ENCODE measurements around the gene IL10RA.
"Not testable (repeated sequence)": the region's sequence is repeated elsewhere in the genome, so short reads cannot be mapped to it uniquely, and the experiment has no call there.

IL10RA gene

DNA sequence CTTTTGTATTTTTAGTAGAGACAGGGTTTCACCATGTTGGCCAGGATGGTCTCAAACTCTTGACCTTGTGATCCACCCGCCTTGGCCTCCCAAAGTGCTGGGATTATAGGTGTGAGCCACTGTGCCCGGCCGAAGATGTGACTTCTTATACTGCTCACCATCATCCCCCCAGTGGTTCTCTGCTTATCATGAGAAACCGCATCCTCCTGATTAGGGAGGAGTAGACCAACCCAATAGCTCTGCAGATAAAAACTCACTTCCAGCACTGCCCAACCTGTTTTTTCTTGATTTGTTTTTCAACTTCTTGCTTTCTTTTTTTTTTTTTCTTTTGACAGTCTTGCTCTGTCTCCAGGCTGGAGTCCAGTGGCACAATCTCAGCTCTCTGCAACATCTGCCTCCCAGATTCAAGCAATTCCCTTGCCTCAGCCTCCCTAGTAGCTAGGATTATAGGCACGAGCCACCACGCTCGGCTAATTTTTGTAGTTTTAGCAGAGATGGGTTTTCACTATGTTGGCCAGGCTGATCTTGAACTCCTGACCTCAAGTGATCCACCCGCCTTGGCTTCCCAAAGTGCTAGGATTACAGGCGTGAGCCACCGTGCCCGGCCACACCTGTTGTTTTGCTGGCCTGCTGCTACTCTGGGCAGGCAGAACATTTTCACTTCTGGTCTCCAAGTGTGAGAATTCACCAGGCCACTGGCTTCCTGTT lies 21.5 kb downstream of the IL10RA start:
- DNase-seq (ENCODE audit: low spot score), result not testable (repeated sequence)

DNA sequence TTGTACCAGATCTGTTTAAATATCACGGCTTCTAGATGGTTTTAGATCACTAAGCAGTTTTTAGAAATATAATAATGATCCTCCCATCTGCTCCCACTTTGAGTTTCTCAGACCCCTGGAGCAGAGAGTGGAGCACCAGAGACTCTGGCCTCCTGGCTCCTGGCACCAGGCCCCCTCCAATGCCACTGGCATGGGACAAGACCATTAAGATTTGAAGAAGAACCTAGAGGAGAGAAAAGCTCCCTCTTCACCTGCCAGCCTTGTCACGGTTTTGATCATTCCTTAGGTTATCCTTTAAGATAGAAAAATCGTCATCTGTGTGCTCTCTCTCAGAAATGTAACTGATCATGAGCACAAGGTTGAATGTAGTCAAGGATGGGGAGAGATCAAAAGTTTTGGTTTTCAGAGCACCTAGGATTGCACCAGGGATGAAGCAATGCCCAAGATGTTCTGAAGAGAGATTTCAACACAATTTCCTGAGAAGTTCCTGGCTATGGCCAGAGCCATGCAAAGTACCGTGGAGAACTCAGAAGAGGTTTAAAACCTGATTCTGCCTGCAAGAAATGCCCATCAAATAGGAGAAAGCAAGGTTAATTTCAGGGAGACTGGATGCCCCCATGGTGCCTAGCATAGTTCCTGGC lies 22.2 kb downstream of the IL10RA start:
- no peak for DNase-seq (ENCODE audit: low spot score)

DNA sequence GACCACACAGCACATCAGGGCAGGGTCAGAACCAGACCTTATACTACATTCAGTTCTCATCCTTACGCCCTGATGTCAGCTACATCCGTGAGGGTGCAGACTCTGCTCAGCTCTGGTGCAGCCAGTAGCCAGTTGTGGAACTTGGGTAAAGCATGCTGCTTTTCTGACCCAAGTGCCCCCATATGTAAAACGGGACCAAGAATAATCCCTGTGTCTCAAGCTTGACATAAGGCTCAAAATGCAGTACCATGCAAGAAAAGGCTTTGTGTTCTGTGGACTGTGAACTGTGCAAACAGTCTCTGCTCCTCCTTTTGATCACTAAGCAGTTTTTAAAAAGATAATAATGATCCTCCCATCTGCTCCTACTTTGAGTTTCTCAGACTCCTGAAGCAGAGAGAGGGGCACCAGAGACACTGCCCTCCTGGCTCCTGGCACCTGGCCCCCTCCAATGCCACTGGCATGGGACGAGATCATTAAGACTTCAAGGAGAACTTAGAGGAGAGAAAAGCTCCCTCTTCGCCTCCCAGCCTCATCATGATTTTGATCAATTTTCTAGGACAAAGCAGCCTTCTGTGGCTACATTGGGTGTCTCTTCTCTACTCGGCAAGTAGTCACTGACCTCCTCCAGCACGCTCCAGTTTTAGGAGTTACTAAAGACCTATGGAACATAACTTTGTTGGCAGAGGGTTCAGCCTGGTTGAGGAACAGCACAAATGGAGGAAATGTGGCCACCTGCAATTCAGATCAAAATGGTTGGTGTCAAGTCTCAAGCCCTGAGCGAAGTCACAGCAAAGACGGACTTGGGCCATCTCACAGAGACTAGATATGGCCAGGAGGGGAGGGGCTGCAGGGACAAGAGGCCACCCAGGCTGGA lies 23.9 kb downstream of the IL10RA start:
- DNase-seq (ENCODE audit: low spot score), result no peak

DNA sequence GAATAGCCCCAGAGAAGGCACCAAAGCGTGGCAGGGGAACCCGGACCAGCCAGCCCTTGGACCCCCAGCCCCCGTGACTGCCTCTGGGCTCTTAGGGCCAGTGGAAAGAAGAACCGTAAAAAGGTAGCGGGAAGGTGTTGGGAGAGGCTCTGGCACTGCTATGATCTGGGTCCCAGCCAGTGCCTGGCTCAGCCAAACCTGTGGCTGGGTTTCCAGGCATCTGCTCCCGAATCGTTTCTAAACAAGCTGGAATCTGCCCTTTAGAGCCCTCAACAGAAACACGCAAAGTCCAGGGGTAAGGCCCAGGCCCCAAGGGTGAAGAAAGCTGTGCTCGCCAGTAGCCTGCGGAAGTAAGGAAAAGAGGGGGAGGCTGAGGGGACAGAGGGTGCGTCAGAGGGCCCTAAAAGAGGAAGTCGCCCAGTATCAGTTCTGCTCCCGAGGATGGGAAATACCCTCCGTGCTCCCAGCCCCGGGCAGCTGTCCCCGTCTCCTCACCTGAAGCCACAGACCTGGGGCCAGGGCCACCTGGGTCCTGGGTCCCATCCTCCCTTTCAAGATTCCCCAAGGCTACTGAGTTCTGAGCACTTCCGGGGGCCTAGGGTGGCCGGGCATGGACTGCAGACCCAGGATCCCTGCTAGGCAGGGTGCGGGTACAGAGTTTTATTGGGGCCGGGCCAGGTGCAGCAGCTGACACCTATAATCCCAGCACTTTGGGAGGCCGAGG lies 24.7 kb downstream of the IL10RA start:
- DNase-seq (ENCODE audit: low spot score), result no peak

DNA sequence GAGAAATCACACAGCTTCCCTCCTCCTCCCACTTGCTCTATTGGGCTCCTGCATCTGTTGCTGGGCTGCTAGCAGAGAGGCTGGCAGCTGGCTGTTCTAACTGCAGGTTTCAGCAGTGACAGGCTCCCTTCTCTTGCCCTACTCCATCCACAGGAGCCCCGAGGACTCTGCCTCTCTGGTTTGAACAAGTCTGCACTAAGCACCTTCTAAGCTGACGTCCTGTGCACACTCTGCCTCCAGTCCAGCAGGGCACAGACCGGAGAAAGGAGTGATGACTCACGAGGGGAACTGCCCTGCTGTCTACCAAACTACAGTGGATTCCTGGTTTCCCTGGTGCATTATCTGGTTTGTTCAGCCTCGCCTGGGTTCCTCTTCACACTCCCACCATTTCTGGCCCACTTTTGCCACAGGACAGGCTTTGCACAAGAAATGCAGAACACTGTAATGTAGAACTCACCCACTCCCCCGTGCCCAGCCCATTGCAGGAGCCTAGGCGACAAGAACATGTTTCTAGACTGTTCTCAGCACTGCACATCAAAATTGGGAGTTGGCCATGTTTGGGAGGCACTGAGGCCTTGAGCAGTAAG lies 26.0 kb downstream of the IL10RA start:
- DNase-seq (ENCODE audit: low spot score), result no peak

DNA sequence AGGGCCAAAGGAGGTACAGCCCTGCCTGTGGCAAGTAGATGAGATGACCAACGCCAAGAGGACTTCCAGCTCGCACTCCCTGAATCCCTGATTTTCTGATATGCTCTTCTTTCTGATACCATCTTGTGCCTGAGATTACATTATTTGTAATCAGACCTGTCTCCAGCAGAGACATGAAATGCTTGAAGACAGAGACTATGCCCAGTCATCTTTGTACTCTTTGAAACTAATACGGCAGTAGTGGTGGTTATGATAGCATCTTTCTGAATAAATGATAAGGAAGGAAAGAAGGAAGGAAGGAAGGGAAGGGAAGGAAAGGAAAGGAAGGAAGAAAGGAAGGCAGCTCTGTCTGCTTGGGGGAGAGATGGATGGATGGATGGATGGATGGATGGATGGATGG lies 27.8 kb downstream of the IL10RA start:
- no peak for DNase-seq (ENCODE audit: low spot score)

DNA sequence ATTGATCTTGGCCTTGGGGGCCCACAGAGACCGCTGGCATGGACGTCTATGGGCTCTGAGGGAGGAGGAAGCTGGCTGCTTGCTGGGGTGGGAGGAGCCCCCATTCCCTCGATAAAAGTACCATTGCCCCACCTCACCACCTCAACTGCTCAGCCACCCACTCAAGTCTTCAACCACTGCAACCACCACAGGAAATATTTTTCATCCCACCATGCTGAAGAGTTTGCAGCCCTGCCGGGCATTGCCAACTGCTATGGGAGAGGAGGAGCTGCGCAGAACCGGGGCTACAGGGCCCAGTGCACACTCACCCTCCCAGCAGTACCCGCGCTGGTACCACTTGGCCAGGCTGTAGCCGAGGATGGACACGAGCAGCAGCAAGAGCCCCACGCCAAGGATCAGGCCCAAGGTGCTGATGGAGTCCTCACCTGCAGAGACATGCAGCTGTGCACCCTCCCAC lies 29.2 kb downstream of the IL10RA start:
- DNase-seq (ENCODE audit: low spot score), result no peak

DNA sequence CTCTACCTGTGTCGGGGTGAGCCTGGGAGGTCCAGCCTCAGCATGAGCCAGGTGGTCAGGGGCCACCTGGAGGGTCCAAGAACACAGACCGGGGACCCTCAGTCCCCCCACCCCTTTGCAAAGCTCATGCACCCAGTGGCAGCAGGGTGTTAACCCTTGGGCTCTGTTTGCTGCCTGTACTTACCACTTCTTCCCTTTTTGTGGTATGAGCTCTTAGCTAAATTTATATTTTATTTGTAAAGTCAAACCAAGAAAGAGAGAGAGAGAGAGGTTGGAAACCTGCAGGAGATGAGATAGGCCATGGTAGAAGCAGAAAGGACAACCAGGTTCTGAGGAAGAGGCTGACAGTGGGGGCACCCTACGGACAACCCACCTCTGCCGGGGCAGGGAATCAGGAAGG lies 29.9 kb downstream of the IL10RA start:
- no peak for DNase-seq (ENCODE audit: low spot score)

DNA sequence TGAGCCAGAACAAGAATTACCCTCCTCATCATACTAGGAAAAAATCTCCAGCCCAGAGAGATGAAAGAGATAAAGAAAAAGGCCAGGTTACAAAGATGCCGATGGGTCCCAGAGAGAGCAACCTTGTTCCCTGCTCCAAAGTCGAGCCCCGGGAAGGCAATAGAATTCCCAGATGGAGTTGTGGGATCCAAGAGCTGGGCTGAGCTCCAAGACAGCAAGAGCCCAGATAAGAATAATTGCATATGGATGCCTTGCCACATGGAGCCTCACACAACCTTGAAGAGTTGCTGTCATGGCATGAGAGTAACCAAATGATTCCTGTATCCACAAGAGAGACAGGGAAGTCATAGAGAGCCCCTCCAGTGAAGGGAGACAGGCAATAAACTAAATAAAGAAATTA lies 30.9 kb downstream of the IL10RA start:
- DNase-seq (ENCODE audit: low spot score), result no peak

DNA sequence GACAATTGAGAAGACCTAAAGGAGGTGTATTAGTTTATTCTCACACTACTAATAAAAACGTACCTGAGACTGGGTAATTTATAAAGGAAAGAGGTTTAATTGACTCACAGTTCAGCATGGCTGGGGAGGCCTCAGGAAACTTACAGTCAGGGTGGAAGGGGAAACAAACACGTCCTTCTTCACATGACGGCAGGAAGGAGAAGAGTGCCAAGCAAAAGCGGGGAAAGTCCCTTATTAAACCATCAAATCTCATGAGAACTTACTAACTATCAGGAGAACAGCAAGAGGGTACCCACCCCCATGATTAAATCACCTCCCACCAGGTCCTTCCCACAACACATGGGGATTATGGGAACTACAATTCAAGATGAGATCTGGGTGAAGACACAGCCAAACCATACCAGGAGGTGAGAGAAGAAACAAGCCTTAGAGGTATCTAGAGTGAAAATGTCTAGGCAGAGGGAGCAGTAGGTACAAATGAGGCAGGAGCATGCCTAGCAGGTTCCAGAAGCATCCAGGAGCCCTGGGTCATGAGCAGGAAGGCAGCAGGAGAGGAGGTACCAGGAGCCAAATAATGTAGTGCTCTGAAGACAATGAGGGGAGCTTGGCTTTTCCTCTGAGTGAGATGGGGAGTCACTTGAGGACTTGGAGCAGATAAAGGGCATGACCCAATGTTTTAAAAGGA lies 31.6 kb downstream of the IL10RA start:
- no peak for DNase-seq (ENCODE audit: low spot score)

DNA sequence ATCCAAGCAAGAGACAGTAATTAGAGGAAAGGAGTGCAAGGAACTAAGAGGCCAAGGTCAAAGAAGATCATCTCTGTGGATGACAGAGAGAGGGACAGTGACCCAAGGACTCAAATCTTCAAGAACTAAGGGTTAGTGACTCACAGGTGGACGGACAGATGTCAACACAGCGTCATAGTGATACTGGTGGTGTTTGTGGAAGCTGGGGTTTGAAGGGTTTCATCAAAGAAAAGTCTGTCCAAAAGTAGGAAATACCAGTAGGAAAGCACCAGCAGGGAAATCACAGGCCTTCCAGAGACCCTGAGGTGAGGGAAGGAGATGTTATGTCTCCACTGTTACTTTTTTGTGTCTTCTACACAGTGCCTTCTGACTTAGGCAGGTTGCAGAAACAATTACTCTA lies 32.2 kb downstream of the IL10RA start:
- no peak for DNase-seq (ENCODE audit: low spot score)

DNA sequence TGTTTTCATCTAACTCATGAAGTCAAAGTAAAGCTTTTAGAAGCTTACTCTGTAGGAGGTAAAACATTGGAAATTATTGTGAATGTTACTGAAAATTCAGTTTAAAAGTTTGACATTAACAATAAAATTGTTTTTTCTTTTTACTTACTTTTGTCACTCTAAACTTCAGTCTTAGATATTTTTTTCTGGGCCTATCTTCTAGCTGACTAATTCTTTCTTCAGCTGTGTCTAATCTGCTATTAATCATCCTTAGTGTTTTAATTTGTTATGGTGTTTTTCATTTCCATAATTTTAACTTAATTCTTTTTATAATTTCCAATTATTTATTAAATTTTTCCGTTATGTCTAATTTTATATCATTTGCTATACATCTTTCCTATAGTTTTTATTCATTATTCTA lies 35.0 kb downstream of the IL10RA start:
- DNase-seq (ENCODE audit: low spot score), result no peak

DNA sequence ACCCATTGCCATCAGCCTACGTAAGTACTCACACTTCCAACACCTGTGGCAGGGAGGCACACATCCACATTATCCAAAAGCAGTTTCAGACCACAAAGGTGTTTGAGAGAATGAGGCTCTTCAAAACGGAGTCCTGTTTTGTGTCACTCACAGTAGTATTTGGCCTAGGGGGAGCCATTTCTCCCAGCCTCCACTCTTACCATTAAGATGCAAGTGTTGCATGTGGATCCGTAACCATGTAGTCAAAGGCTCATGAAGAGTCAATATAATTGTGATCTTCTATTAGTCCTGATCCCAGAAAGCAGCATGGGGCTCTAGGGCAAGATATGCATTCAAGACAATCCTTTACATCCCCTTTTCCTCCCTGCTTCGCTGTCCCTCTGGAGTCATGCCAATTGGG lies 41.5 kb downstream of the IL10RA start:
- no peak for DNase-seq (ENCODE audit: low spot score)

DNA sequence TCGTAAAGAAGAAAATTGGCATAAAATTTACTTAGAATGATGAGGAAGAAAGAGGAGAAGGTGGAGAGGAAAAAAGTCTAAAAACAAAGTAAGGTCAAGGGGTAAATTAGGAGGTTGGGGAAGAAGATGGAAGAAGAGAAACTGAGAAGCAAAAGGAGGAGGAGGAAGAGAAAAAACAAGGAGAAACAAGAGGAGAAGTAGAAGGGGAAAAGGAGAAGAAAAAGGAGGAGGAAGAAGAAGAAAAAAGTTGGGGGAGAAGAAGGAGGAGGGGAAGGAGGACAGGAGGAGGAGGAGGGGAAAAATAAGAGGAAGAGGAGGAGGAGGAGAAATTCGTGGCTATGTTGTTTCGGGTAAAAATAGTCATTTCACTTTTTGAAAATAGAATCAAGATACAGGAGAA lies 42.4 kb downstream of the IL10RA start:
- no peak for DNase-seq (ENCODE audit: low spot score)

DNA sequence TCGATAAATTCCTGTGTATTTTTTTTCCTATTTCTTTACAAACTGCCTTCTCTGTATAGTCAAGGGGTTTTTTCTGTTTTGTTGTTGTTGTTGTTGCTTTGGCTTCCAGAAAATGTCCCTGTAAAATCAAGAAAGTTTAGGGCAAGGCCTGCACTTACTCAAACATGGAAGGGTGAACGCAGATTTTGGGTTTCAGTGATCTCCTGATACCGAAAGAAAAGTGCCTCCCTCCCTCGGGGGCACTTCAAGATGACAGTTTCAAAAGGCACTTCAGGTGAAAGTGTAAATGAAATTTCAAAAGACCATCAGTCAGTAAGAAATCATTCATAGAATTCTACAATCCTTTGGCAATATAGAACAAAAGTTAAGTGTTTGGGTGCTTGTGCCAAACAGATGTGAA lies 47.2 kb downstream of the IL10RA start:
- no peak for DNase-seq (ENCODE audit: low spot score)

DNA sequence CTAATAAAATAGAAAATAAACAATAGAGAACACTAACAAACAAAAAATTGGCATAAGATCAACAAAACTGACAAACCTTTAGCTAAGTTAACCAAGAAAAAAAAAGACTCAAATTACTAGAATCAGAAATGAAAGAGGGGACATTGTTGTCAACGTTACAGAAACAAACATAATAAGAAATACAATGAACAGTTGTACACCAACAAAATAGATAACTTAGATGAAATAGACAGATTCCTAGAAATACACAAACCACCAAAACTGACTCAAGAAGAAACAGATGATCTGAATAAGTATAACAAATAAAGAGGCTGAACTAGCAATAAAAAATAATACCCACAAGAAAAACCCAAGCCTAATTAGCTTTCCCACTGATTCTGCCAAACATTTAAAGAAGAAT lies 55.9 kb downstream of the IL10RA start:
- no peak for DNase-seq (ENCODE audit: low spot score)

DNA sequence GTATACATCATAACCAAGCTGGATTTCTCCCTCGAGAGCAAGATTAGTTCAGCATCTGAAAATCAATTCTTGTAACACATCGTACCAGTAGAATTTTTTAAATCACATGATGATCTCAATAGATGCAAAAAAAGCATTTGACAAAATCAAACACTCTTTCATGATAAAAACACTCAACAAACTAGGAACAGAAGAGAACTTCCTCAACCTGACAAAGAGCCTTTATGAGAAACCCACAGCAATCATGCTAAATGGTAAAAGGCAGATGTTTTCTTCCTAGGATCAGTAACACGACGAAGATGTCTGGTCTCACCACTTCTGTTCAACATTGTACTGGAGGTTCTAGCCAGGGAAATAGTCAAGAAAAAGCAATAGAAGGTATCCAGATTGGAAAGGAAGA lies 56.6 kb downstream of the IL10RA start:
- DNase-seq (ENCODE audit: low spot score), result no peak

DNA sequence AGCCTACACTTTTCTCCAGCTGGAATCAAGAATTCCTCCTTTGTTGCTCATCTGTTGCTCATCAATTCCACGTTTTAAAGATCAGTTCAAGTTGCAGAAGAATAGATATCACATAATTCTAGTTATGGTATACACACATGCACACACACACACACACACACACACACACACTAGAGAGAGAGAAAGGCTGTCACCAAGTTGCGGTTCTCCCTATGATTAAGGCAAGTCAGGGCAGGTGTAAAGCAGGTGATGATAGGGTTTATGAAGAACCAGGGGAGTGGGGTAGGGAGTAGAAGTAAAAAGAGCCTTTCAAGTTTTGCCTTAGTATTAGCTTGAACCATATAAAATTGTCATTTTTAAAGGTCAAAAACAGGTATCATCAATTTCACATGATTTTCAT lies 59.0 kb downstream of the IL10RA start:
- no peak for DNase-seq (ENCODE audit: low spot score)

DNA sequence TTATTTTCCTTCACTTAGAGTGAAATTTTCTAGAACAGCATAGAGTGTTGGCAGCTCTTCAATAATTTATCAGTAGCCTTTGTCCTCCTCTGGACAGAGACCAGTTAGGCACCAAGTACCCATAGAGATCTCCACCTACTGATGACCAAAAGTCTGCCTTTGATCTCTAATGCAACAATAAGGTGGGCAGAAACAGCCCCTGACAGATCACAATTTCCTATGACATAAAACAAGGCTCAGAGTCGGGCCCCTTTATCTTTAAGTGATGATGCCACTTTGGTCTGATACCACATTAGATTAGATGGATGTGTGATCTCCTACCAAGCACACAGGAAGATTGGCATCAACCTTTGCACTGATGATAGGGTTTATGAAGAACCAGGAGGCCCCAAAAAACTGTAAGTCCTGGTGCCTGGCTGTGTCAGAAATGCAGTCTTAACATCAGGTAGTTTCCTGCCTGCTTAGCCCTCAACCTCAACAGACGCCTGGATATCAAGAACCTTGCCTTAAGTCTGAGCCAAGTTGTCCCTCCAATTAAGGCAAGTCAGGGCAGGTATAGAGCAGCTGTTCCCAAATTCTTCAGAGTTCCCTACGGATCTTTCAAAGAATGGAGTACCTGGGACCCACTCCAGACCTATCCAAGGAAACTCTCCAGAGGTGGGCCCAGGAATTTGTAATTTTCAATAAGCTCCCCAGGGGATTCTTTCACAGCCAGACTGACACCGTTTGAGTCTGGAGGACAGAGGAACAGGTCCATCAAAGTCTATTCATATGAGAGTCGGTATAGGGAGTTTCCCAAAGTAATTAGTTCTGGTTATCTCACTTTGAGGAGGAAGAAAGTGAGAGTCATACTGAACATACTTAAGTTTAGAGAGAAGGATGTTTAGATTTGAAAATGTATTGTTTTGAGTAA lies 60.1 kb downstream of the IL10RA start:
- DNase-seq (ENCODE audit: low spot score), result no peak

DNA sequence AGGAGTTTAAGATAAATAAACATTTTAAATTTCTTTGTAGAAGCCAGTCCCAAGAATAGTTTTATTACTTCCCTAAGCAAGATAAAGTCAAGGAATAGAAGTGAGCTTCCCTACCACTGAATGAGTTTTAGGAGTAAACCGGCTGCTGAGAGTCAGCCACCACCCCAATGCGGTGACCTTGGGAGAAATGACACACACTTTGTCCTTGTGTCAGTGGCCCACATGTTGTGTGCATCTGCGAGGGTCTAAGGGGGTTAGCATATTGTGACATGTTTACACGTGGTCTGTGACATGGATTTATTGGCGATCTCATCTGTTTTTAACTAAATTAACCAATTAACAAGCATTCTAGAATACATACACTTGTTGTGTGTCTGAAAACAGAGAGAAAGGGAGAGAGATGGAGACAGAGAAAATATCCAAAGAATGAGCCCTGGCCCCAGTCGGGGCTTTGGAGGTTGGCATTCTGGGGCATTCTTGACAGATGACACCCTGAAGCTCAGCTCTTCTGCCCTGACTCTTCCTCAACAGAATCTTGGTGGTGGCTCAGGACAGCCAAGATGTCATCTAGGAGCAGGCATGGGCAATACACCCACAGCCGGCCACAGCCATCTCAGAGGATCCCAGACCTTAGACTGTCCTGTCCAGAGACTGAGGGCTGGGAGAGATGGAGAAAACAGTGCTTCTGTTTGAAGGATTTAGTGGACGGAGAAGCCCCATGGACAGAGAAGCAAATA lies 60.9 kb downstream of the IL10RA start:
- DNase-seq (ENCODE audit: low spot score), result no peak

All from D341Med (cell line).